Keratinocyte (primary cell): ENCODE results near the gene DGKA. TPM values are rescaled to one million over a fixed set of nuclear protein-coding genes. Genes with fewer than 3 reads are reported as not detected.

Experiments
- DNase-seq: peaks from one replicate; pipeline ENCODE4 v3.0.0-alpha.2; 2011; ENCODE audit warnings: low read depth, missing footprints, low spot score
- FAIRE-seq: peaks from 2 replicates; lab custom pipeline; 2011; peaks lifted over from hg19 to GRCh38; lab: Jason Lieb, UNC
- H2AFZ ChIP-seq: 2 replicates; pipeline ENCODE4 v1.6.0; 2012; ENCODE audit warnings: low read length, control low read depth, inconsistent platforms; ENCODE audit not compliant: control insufficient read depth
- H3K27ac ChIP-seq: 2 replicates; pipeline ENCODE4 v1.5.1; 2011; ENCODE audit warnings: low read length; ENCODE audit not compliant: control insufficient read depth, insufficient read depth
- H3K27me3 ChIP-seq: 3 replicates; pipeline ENCODE4 v1.6.0; 2011; ENCODE audit warnings: low read length; ENCODE audit not compliant: control insufficient read depth, insufficient read depth; ENCODE audit errors: extremely low read depth
- H3K36me3 ChIP-seq, 2 experiments: 2 replicates in 1 of 2; 3 replicates in 1 of 2; pipeline ENCODE4 v1.5.1; 2011; ENCODE audit warnings: low read length in 2 of 2, mild to moderate bottlenecking in 1 of 2; ENCODE audit not compliant: control insufficient read depth in 2 of 2, insufficient read depth in 2 of 2; ENCODE audit errors: extremely low read depth in 1 of 2
- H3K4me1 ChIP-seq: 3 replicates; pipeline ENCODE4 v1.5.1; 2011; ENCODE audit warnings: low read length; ENCODE audit not compliant: control insufficient read depth, insufficient read depth; ENCODE audit errors: extremely low read depth
- H3K4me2 ChIP-seq: 3 replicates; pipeline ENCODE4 v1.6.0; 2011; ENCODE audit warnings: low read depth, low read length; ENCODE audit not compliant: control insufficient read depth, insufficient read depth; ENCODE audit errors: extremely low read depth
- H3K4me3 ChIP-seq, 3 experiments: fragments of 200-600 bp in 1 of 3; sonication (generic) in 1 of 3; 2 replicates in 2 of 3; 3 replicates in 1 of 3; pipeline ENCODE4 v1.5.1; 2011 to 2016; ENCODE audit warnings: low read length in 3 of 3, mild to moderate bottlenecking in 3 of 3, control low read depth in 2 of 3, inconsistent platforms in 1 of 3, low read depth in 1 of 3, mixed read lengths in 1 of 3, mixed run types in 1 of 3, moderate library complexity in 1 of 3; ENCODE audit not compliant: control insufficient read depth in 2 of 3, insufficient read depth in 2 of 3; ENCODE audit errors: extremely low read depth in 1 of 3
- H3K79me2 ChIP-seq: 2 replicates; pipeline ENCODE4 v1.6.0; 2012; ENCODE audit warnings: low read length; ENCODE audit not compliant: control insufficient read depth, insufficient read depth
- H3K9ac ChIP-seq: 3 replicates; pipeline ENCODE4 v1.6.0; 2011; ENCODE audit warnings: low read length; ENCODE audit not compliant: control insufficient read depth, insufficient read depth; ENCODE audit errors: extremely low read depth
- H3K9me1 ChIP-seq: 3 replicates; pipeline ENCODE4 v1.6.0; 2011; ENCODE audit warnings: low read length; ENCODE audit not compliant: control insufficient read depth, insufficient read depth; ENCODE audit errors: extremely low read depth
- H3K9me3 ChIP-seq: 2 replicates; pipeline ENCODE4 v1.5.1; 2012; ENCODE audit warnings: low read depth, low read length; ENCODE audit not compliant: control insufficient read depth
- H4K20me1 ChIP-seq: 3 replicates; pipeline ENCODE4 v1.6.0; 2011; ENCODE audit warnings: low read length; ENCODE audit not compliant: control insufficient read depth, insufficient read depth; ENCODE audit errors: extremely low read depth
- CTCF ChIP-seq, 3 experiments: IDR thresholded peaks in 1 of 3; conservative IDR thresholded peaks in 1 of 3; optimal IDR thresholded peaks in 1 of 3; 2 replicates in 2 of 3; 3 replicates in 1 of 3; pipeline versions ENCODE3 to v1.5.1; 2011; ENCODE audit warnings: low read length in 3 of 3, mild to moderate bottlenecking in 3 of 3, moderate library complexity in 2 of 3, control low read depth in 1 of 3, inconsistent platforms in 1 of 3; ENCODE audit not compliant: insufficient read depth in 2 of 3; ENCODE audit errors: extremely low read depth in 1 of 3
- EZH2 ChIP-seq: IDR thresholded peaks from one replicate; pipeline ENCODE4 v1.6.1; 2012; ENCODE audit warnings: inconsistent platforms, mild to moderate bottlenecking, low read length, moderate library complexity
- dilution Hi-C: fragments of 300-500 bp; cut with MboI; formaldehyde crosslinking; loops from one replicate; pipeline ENCODE4 v1.7.0; 2020; ENCODE audit warnings: low sequenced_read_pairs; ENCODE audit not compliant: extremely low pct_ligation_motif_present
- polyA plus RNA-seq, 5 experiments: library from polyadenylated mRNA; depleted of rRNA in 3 of 5; stranded (reverse) in 3 of 5; stranded (forward) in 1 of 5; unstranded in 1 of 5; fragments of >200 nt; gene quantifications; 1 replicate in 1 of 5; 2 replicates in 3 of 5; 3 replicates in 1 of 5; pipeline versions ENCODE4 v1.2.1 to v1.2.3, GENCODE V29; 2011 to 2012; ENCODE audit warnings: missing spikeins in 2 of 5, low read depth in 1 of 5, low replicate concordance in 1 of 5

The DGKA gene
- polyA plus RNA-seq, 1 donor (not counting 4 experiments of a cell fraction or from before 2014, with no cell fraction given), result 174 TPM

GRCh38 chr12:55937981-55938380 lies 7.0 kb downstream of the DGKA start:
- no peak for DNase-seq
- H3K4me1 ChIP-seq, result peaks cover 70% of the 10 kb centered on the region
- H2AFZ ChIP-seq, result no peak overlapping the region
- H3K9me3 ChIP-seq, result no peaks in the 10 kb centered on the region
- peak; percentile 96 for FAIRE-seq
- dilution Hi-C loops, result no loop called here
- no peaks in the 10 kb centered on the region for H3K27me3 ChIP-seq
- TF ChIP-seq CTCF (optimal IDR thresholded peaks at IDR 0.05 in 1 of 3, IDR thresholded peaks at IDR 0.05 in 1 of 3, conservative IDR thresholded peaks at IDR 0.05 in 1 of 3; ENCODE audit: extremely low read depth in 1 of 3, insufficient read depth in 2 of 3, low read length in 3 of 3) (no peak), EZH2 (no peak)
- no peaks in the 10 kb centered on the region for H3K9me1 ChIP-seq
- H3K27ac ChIP-seq, result peak overlapping the region; percentile 97
- H3K4me2 ChIP-seq, result peak overlapping the region; percentile 65
- no peaks in the 10 kb centered on the region for H4K20me1 ChIP-seq
- H3K4me3 ChIP-seq, result peak overlapping the region in 2 of 3 experiments; percentile 2 to 32
- peaks cover 51% of the 10 kb centered on the region for H3K79me2 ChIP-seq
- H3K9ac ChIP-seq, result peak overlapping the region; percentile 58
- H3K36me3 ChIP-seq, result peaks cover 39 to 73% of the 10 kb centered on the region in 2 experiments

GRCh38 chr12:55938826-55939501 lies 8.0 kb downstream of the DGKA start:
- no peak overlapping the region for H2AFZ ChIP-seq
- H3K4me1 ChIP-seq, result peaks cover 63% of the 10 kb centered on the region
- H4K20me1 ChIP-seq, result no peaks in the 10 kb centered on the region
- H3K27ac ChIP-seq, result peak overlapping the region; percentile 97
- H3K4me2 ChIP-seq, result peak overlapping the region; percentile 65
- FAIRE-seq (peak; percentile 76), DNase-seq (no peak)
- no peak for TF ChIP-seq EZH2
- TF ChIP-seq CTCF (optimal IDR thresholded peaks at IDR 0.05 in 1 of 3, IDR thresholded peaks at IDR 0.05 in 1 of 3, conservative IDR thresholded peaks at IDR 0.05 in 1 of 3; ENCODE audit: extremely low read depth in 1 of 3, insufficient read depth in 2 of 3, low read length in 3 of 3), result no peak
- peak overlapping the region in 1 of 3 experiments; percentile 32 for H3K4me3 ChIP-seq
- H3K27me3 ChIP-seq, result no peaks in the 10 kb centered on the region
- dilution Hi-C loops, result no loop called here
- no peaks in the 10 kb centered on the region for H3K9me3 ChIP-seq
- H3K9me1 ChIP-seq, result no peaks in the 10 kb centered on the region
- H3K79me2 ChIP-seq, result peaks cover 45% of the 10 kb centered on the region
- peak overlapping the region; percentile 58 for H3K9ac ChIP-seq
- peaks cover 42 to 68% of the 10 kb centered on the region in 2 experiments for H3K36me3 ChIP-seq
